H1 (cell line): ENCODE results near the gene RO60. TPM values are rescaled to one million over a fixed set of nuclear protein-coding genes. Genes with fewer than 3 reads are reported as not detected.

Experiments used
- ASH2L ChIP-seq: fragments of 200-600, 300-600 bp; sonication (generic); IDR thresholded peaks from one replicate; pipeline ENCODE4 v1.7.1; 2017; ENCODE audit warnings: low read length
- CHD7 ChIP-seq: fragments of 300-600 bp; sonication (generic); IDR thresholded peaks from 2 replicates; pipeline ENCODE4 v1.7.1; 2012; ENCODE audit warnings: low read length, moderate library complexity, mild to moderate bottlenecking, inconsistent platforms; ENCODE audit not compliant: insufficient replicate concordance
- EP300 ChIP-seq, 2 experiments: IDR thresholded peaks; 1 replicate in 1 of 2; 2 replicates in 1 of 2; pipeline ENCODE4 v1.6.1; 2011 to 2012; ENCODE audit warnings: low read depth in 2 of 2, low read length in 2 of 2, mild to moderate bottlenecking in 2 of 2, borderline replicate concordance in 1 of 2, inconsistent platforms in 1 of 2, moderate library complexity in 1 of 2
- FOSL1 ChIP-seq: IDR thresholded peaks from 2 replicates; pipeline ENCODE4 v1.6.1; 2011; ENCODE audit warnings: mild to moderate bottlenecking, low read depth, low read length, moderate library complexity; ENCODE audit not compliant: insufficient read depth
- GTF2F1 ChIP-seq: IDR thresholded peaks from 2 replicates; pipeline ENCODE4 v1.6.1; 2012; ENCODE audit warnings: low read depth, low read length, improper control_type of control experiment, borderline replicate concordance
- JUN ChIP-seq: IDR thresholded peaks from 2 replicates; pipeline ENCODE4 v1.6.1; 2011; ENCODE audit warnings: low read depth, mild to moderate bottlenecking, improper control_type of control experiment, low read length
- POLR2A ChIP-seq, 2 experiments: IDR thresholded peaks; 1 replicate in 1 of 2; 2 replicates in 1 of 2; pipeline ENCODE4 v1.6.1; 2011; ENCODE audit warnings: low read depth in 2 of 2, low read length in 2 of 2, mild to moderate bottlenecking in 2 of 2; ENCODE audit errors: control extremely low read depth in 1 of 2
- POU5F1 ChIP-seq: IDR thresholded peaks from 2 replicates; pipeline ENCODE4 v1.6.1; 2011; ENCODE audit warnings: low read depth, mild to moderate bottlenecking, low read length, moderate library complexity
- RBBP5 ChIP-seq: IDR thresholded peaks from 2 replicates; pipeline ENCODE4 v1.7.1; 2012; ENCODE audit warnings: low read depth, mild to moderate bottlenecking, inconsistent platforms, low read length, moderate library complexity, borderline replicate concordance
- SIRT6 ChIP-seq: IDR thresholded peaks from one replicate; pipeline ENCODE4 v1.7.1; 2012; ENCODE audit warnings: low read length, inconsistent platforms
- YY1 ChIP-seq: IDR thresholded peaks from 2 replicates; pipeline ENCODE4 v1.6.1; 2011; ENCODE audit warnings: low read depth, mild to moderate bottlenecking, low read length
- polyA plus RNA-seq, 7 experiments: library from polyadenylated mRNA; depleted of rRNA in 3 of 7; stranded (reverse) in 5 of 7; unstranded in 2 of 7; fragments of >200 nt in 5 of 7; fragments of 200-250 nt in 2 of 7; gene quantifications; 1 replicate in 5 of 7; 2 replicates in 1 of 7; 4 replicates in 1 of 7; pipeline versions ENCODE4 v1.2.1 to v1.2.3, GENCODE V29; 2011 to 2013; ENCODE audit warnings: missing spikeins in 2 of 7, mixed read lengths in 2 of 7
- total RNA-seq: library from RNA; stranded (reverse); fragmentation: NEBNext Ultra II Directional; extraction: Animal tissue kit (Norgen Biotek cat#: 25700); gene quantifications from 2 replicates; pipeline ENCODE4 v1.2.1, GENCODE V29; 2021
- TF ChIP-seq, protein P1 (sequence below): IDR thresholded peaks from 2 replicates; pipeline ENCODE4 v1.6.1; 2011; ENCODE audit warnings: low read length, improper control_type of control experiment

Gene RO60
- total and polyA plus RNA-seq, 2 of the 8 experiments (the other 6 are each of a cell fraction or from before 2014, with no cell fraction given): 13.6 to 103 TPM

- TF ChIP-seq CHD7: no peak
- no peak for TF ChIP-seq YY1
- no peak for TF ChIP-seq POLR2A (IDR thresholded peaks at IDR 0.05; ENCODE audit: control extremely low read depth in 1 of 2, low read depth in 2 of 2, low read length in 2 of 2)
- TF ChIP-seq POU5F1: no peak
- no peak for TF ChIP-seq RBBP5
- TF ChIP-seq, protein P1, sequence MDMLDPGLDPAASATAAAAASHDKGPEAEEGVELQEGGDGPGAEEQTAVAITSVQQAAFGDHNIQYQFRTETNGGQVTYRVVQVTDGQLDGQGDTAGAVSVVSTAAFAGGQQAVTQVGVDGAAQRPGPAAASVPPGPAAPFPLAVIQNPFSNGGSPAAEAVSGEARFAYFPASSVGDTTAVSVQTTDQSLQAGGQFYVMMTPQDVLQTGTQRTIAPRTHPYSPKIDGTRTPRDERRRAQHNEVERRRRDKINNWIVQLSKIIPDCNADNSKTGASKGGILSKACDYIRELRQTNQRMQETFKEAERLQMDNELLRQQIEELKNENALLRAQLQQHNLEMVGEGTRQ: no peak
- TF ChIP-seq GTF2F1: no peak
- no peak for TF ChIP-seq FOSL1
- TF ChIP-seq EP300 (IDR thresholded peaks at IDR 0.05; ENCODE audit: borderline replicate concordance in 1 of 2, low read depth in 2 of 2, low read length in 2 of 2): no peak
- no peak for TF ChIP-seq ASH2L
- TF ChIP-seq SIRT6: no peak
- no peak for TF ChIP-seq JUN
These were observed 1.5 kb downstream of the RO60 start (continued) for GRCh38 chr1:193060938-193061337.
